GM12878 (cell line): ENCODE results near the gene RACK1. TPM values are rescaled to one million over a fixed set of nuclear protein-coding genes. Genes with fewer than 3 reads are reported as not detected.
A peak's percentile ranks its signal among the peaks of the same experiment; 100 is the strongest.

Experiments
- ATAC-seq: fragments of 200-7000 bp; cut with Tn5 transposase; 3 replicates; pipeline ENCODE4 v1.9.1; 2020; ENCODE audit warnings: mild to moderate bottlenecking, moderate library complexity
- BruUV-seq: library from RNA; stranded (reverse); fragments of 400-500 nt; replicated peaks from 2 replicates; lab custom pipeline; 2021; lab: Mats Ljungman, UMichigan
- CTCF ChIA-PET: fragments of 300-600 bp; sonication (Branson Sonifier 250); formaldehyde crosslinking; extraction: SDS; loops from one replicate; lab custom pipeline; 2021; ENCODE audit warnings: inconsistent platforms; lab: Yijun Ruan, JAX
- POLR2A ChIA-PET: fragments of 350-600 bp; formaldehyde crosslinking; extraction: SDS; loops from one replicate; lab custom pipeline; 2021; ENCODE audit warnings: inconsistent platforms; lab: Charles Lee
- RAD21 ChIA-PET: fragments of 300-600 bp; sonication (Branson Sonifier 250); formaldehyde crosslinking; loops from one replicate; lab custom pipeline; 2023; ENCODE audit warnings: antibody characterized with exemption; ENCODE audit not compliant: unreplicated experiment; lab: Charles Lee
- SMC1A ChIA-PET: fragments of 300-600 bp; sonication (Branson Sonifier 250); formaldehyde crosslinking; loops from one replicate; lab custom pipeline; 2023; ENCODE audit not compliant: unreplicated experiment, uncharacterized antibody; lab: Charles Lee
- DNase-seq: peaks from one replicate; pipeline ENCODE4 v3.0.0-alpha.2; 2011; ENCODE audit warnings: low read depth, low spot score
- FAIRE-seq: peaks from 3 replicates; lab custom pipeline; 2011; peaks lifted over from hg19 to GRCh38; lab: Jason Lieb, UNC
- H2AFZ ChIP-seq: 2 replicates; pipeline ENCODE4 v1.6.0; 2011; ENCODE audit warnings: low read depth, low read length, control low read depth; ENCODE audit not compliant: control insufficient read depth
- H3K27ac ChIP-seq: 2 replicates; pipeline ENCODE4 v1.5.1; 2011; ENCODE audit warnings: control low read depth; ENCODE audit not compliant: control insufficient read depth, insufficient read depth
- H3K27me3 ChIP-seq, 2 experiments: replicated peaks in 1 of 2; 2 replicates each; pipeline versions ENCODE4 v1.6.0 to v1.6.1; 2011; ENCODE audit warnings: low read length in 1 of 2; ENCODE audit not compliant: control insufficient read depth in 2 of 2, insufficient read depth in 2 of 2
- H3K36me3 ChIP-seq, 2 experiments: 2 replicates each; pipeline ENCODE4 v1.5.1; 2011; ENCODE audit warnings: low read length in 1 of 2; ENCODE audit not compliant: control insufficient read depth in 2 of 2, insufficient read depth in 2 of 2
- H3K4me1 ChIP-seq: 2 replicates; pipeline ENCODE4 v1.6.1; 2011; ENCODE audit warnings: mild to moderate bottlenecking, low read length, moderate library complexity, mixed read lengths; ENCODE audit not compliant: control insufficient read depth, insufficient read depth
- H3K4me2 ChIP-seq: 2 replicates; pipeline ENCODE4 v1.6.0; 2011; ENCODE audit warnings: control low read depth; ENCODE audit not compliant: control insufficient read depth, insufficient read depth
- H3K4me3 ChIP-seq: fragments of 200-600 bp; sonication (generic); 2 replicates; pipeline ENCODE4 v1.5.1; 2016
- H3K79me2 ChIP-seq: 2 replicates; pipeline ENCODE4 v1.6.0; 2011; ENCODE audit warnings: low read length; ENCODE audit not compliant: control insufficient read depth, insufficient read depth
- H3K9ac ChIP-seq: 2 replicates; pipeline ENCODE4 v1.8.0; 2011; ENCODE audit warnings: low read length, control low read depth, mixed read lengths; ENCODE audit not compliant: control insufficient read depth, insufficient read depth
- H3K9me3 ChIP-seq: replicated peaks from 3 replicates; pipeline ENCODE4 v1.5.1; 2011; ENCODE audit warnings: mild to moderate bottlenecking, low read length; ENCODE audit not compliant: control insufficient read depth, insufficient read depth
- H4K20me1 ChIP-seq: 2 replicates; pipeline ENCODE4 v1.6.0; 2011; ENCODE audit not compliant: control insufficient read depth, insufficient read depth
- BRCA1 ChIP-seq: IDR thresholded peaks from 2 replicates; pipeline ENCODE4 v1.6.1; 2011; ENCODE audit warnings: low read depth, low read length, improper control_type of control experiment
- EP300 ChIP-seq, 2 experiments: fragments of 150-350 bp in 1 of 2; IDR thresholded peaks; 2 replicates each; pipeline ENCODE4 v1.6.1; 2011 to 2012; ENCODE audit warnings: low read depth in 2 of 2, low read length in 2 of 2, borderline replicate concordance in 1 of 2, improper control_type of control experiment in 1 of 2, inconsistent platforms in 1 of 2; ENCODE audit not compliant: control insufficient read depth in 1 of 2
- FOS ChIP-seq: IDR thresholded peaks from 3 replicates; pipeline ENCODE4 v1.6.1; 2011; ENCODE audit warnings: borderline replicate concordance; ENCODE audit not compliant: insufficient read length; ENCODE audit errors: extremely low read depth
- FOXM1 ChIP-seq: IDR thresholded peaks from 2 replicates; pipeline ENCODE4 v1.6.1; 2012; ENCODE audit warnings: low read depth, mild to moderate bottlenecking, inconsistent platforms, low read length, moderate library complexity
- KLF5 ChIP-seq: fragments of 450-650 bp; IDR thresholded peaks from 2 replicates; pipeline ENCODE4 v1.6.1; 2014; ENCODE audit warnings: mild to moderate bottlenecking; ENCODE audit not compliant: partially characterized antibody
- NFYB ChIP-seq: IDR thresholded peaks from 2 replicates; pipeline ENCODE4 v1.6.1; 2011; ENCODE audit warnings: low read depth, mild to moderate bottlenecking, low read length, improper control_type of control experiment, moderate library complexity; ENCODE audit not compliant: insufficient read depth
- RAD21 ChIP-seq: IDR thresholded peaks from 2 replicates; pipeline ENCODE4 v1.6.1; 2011; ENCODE audit warnings: mild to moderate bottlenecking, low read depth, low read length, moderate library complexity; ENCODE audit not compliant: insufficient read depth
- SUPT20H ChIP-seq: IDR thresholded peaks from 2 replicates; pipeline ENCODE4 v1.6.1; 2011; ENCODE audit warnings: low read depth, mild to moderate bottlenecking, low read length, moderate library complexity, borderline replicate concordance; ENCODE audit not compliant: control insufficient read depth
- SUZ12 ChIP-seq: fragments of 200-600 bp; sonication (generic); IDR thresholded peaks from one replicate; pipeline ENCODE4 v1.6.1; 2018; ENCODE audit warnings: antibody characterized with exemption, mild to moderate bottlenecking; ENCODE audit not compliant: unreplicated experiment
- WGBS: methylation state at CpG from one replicate; pipeline ENCODE4 v1.1.6; 2016; ENCODE audit warnings: low lambda C conversion rate; ENCODE audit not compliant: insufficient replicate concordance, insufficient coverage; ENCODE audit errors: missing lambda C conversion rate; 5-methylcytosine and 5-hydroxymethylcytosine counted together
- in situ Hi-C: fragments of 300-500 bp; cut with MboI; formaldehyde crosslinking; loops from 9 replicates; pipeline ENCODE4 v1.14.3; 2018; ENCODE audit warnings: mixed read lengths
- intact Hi-C: fragments of 100-400 bp; cut with micrococcal nuclease; formaldehyde crosslinking; loops from one replicate; pipeline ENCODE4 v1.14.2; 2022; ENCODE audit not compliant: unreplicated experiment
- polyA plus RNA-seq, 11 experiments: library from polyadenylated mRNA; depleted of rRNA in 4 of 11; unstranded in 6 of 11; stranded (reverse) in 5 of 11; fragments of >200 nt; fragmentation: Nextera tagmentation in 4 of 11; fragmentation: Illumina TruSeq in 1 of 11; extraction: Ambion mirVana in 4 of 11; extraction: Trizol in 1 of 11; gene quantifications; 1 replicate in 1 of 11; 2 replicates in 10 of 11; pipeline versions ENCODE4 v1.2.1 to v1.2.3, GENCODE V29; 2011 to 2016; ENCODE audit warnings: inconsistent platforms in 2 of 11, missing spikeins in 2 of 11, low read depth in 1 of 11
- total RNA-seq, 4 experiments: library from RNA; depleted of rRNA in 3 of 4; stranded (reverse); fragments of >200 nt in 3 of 4; fragmentation: Illumina TruSeq in 1 of 4; extraction: Trizol in 1 of 4; gene quantifications; 2 replicates each; pipeline versions ENCODE4 v1.2.1 to v1.2.3, GENCODE V29; 2013 to 2021
- TF ChIP-seq, protein P1 (sequence below): fragments of 450-650 bp; IDR thresholded peaks from 2 replicates; pipeline ENCODE4 v1.6.1; 2018; ENCODE audit warnings: borderline replicate concordance, mild to moderate bottlenecking; ENCODE audit not compliant: partially characterized antibody
- TF ChIP-seq, protein P2 (sequence below): fragments of 450-650 bp; IDR thresholded peaks from 2 replicates; pipeline ENCODE4 v1.6.1; 2016; ENCODE audit warnings: mild to moderate bottlenecking
- TF ChIP-seq, protein P3 (sequence below): IDR thresholded peaks from 2 replicates; pipeline ENCODE4 v1.6.1; 2012; ENCODE audit warnings: low read depth, low read length, improper control_type of control experiment

The RACK1 gene
- total and polyA plus RNA-seq, 10 of the 15 experiments (the other 5 are each of a cell fraction or from before 2014, with no cell fraction given), result 1,365 to 6,584 (median 4,167) TPM

DNA sequence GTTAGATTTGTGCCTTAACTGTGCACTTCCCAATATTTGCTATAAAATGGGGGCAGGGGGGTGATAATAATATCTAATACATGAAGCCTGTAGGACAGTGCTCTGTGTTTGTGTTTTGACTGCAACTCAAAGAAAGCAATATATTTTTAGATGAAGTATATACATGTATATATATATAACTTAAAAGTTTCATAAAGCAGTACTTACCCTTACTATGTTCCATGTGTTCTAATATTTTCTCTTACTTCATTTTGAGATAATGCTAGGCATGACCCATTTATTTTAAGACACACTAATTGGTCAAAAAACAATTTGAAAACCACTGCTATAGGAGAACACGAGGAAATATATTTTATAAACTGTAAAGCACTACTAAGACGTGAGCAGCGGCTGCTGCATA, 14.9 kb upstream of the RACK1 start (continued):
- no peak for TF ChIP-seq FOXM1
- no peak for TF ChIP-seq NFYB
- TF ChIP-seq, protein P1, sequence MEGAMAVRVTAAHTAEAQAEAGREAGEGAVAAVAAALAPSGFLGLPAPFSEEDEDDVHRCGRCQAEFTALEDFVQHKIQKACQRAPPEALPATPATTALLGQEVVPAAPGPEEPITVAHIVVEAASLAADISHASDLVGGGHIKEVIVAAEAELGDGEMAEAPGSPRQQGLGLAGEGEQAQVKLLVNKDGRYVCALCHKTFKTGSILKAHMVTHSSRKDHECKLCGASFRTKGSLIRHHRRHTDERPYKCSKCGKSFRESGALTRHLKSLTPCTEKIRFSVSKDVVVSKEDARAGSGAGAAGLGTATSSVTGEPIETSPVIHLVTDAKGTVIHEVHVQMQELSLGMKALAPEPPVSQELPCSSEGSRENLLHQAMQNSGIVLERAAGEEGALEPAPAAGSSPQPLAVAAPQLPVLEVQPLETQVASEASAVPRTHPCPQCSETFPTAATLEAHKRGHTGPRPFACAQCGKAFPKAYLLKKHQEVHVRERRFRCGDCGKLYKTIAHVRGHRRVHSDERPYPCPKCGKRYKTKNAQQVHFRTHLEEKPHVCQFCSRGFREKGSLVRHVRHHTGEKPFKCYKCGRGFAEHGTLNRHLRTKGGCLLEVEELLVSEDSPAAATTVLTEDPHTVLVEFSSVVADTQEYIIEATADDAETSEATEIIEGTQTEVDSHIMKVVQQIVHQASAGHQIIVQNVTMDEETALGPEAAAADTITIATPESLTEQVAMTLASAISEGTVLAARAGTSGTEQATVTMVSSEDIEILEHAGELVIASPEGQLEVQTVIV, result no peak

DNA sequence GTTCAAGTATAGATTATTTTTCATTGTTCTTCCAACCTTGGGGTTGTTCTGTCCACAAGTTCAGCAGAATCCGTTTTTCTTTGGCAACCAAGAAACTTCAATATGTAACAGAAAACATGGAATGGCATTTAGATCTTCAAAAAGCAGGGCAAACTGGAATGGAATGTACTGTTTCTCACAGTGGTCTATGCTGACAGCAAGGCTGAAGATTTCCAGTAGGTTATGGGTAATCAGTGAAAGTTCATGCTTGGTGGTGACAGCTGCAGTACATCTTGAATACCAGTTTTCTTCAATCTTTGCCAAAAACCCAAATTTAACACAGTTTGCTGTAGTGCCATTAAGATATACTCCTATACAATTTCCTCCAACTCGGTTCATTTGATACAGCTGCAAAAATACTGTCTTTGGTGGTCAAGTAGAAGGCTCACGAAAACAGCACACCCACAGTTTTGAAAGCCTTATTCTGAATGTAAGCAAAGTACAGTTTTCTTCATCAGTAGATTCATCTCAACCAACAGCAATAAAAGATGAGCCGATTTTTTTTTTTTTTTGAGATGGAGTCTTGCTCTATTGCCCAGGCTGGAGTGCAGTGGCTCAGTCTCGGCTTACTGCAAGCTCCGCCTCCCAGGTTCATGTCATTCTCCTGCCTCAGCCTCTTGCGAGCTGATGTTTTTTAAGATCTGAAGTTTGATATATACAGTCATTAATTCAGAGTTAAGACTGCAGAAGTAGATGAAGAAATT, 12.3 kb upstream of the RACK1 start:
- H3K27me3 ChIP-seq, result no peaks in the 10 kb centered on the region
- BruUV-seq, result no TSS peak
- CTCF ChIA-PET, result interaction anchor here (1.2 to 1.9 kb wide), 3 partner anchors 8 to 68 kb away, joined by 5 to 6 read pairs (median 5); partner anchors contain the start of gene RACK1
- SMC1A ChIA-PET, result interaction anchor here (0.6 to 1.5 kb wide), 5 partner anchors 11 to 454 kb away, joined by 3 to 6 read pairs (median 3); partner anchors contain the start of gene MGAT1
- peaks cover 85% of the 10 kb centered on the region for H3K79me2 ChIP-seq
- no peaks in the 10 kb centered on the region for H3K9me3 ChIP-seq
- DNase-seq (no peak), ATAC-seq (no peak), FAIRE-seq (no peak)
- H3K4me2 ChIP-seq, result no peak overlapping the region
- POLR2A ChIA-PET, result interaction anchor here (0.6 kb wide), 1 partner anchor 100 kb away, joined by 4 read pairs; no protein-coding TSS in a partner anchor
- no peak overlapping the region for H3K9ac ChIP-seq
- RAD21 ChIA-PET, result interaction anchor here (1.0 kb wide), 1 partner anchor 12 kb away, joined by 3 read pairs; no protein-coding TSS in a partner anchor
- H3K4me1 ChIP-seq, result no peaks in the 10 kb centered on the region
- 87% methylated on average over 7 of the region's 7 CpGs for WGBS
- intact Hi-C loops, result no loop called here
- no peak overlapping the region for H2AFZ ChIP-seq
- no peaks in the 10 kb centered on the region for H4K20me1 ChIP-seq
- 0 out of 2 replicates have a peak overlapping the region, but pooled peaks have one; percentile 2 for H3K4me3 ChIP-seq
- in situ Hi-C loops, result loop anchor here (10.0 kb wide), 1 partner anchor 71 kb away; no protein-coding TSS in a partner anchor
- H3K36me3 ChIP-seq, result peaks cover 0 to 13% of the 10 kb centered on the region in 2 experiments; a peak in 2 of 4 replicates
- no peak overlapping the region for H3K27ac ChIP-seq
- TF ChIP-seq RAD21, result no peak
- TF ChIP-seq, protein P2, sequence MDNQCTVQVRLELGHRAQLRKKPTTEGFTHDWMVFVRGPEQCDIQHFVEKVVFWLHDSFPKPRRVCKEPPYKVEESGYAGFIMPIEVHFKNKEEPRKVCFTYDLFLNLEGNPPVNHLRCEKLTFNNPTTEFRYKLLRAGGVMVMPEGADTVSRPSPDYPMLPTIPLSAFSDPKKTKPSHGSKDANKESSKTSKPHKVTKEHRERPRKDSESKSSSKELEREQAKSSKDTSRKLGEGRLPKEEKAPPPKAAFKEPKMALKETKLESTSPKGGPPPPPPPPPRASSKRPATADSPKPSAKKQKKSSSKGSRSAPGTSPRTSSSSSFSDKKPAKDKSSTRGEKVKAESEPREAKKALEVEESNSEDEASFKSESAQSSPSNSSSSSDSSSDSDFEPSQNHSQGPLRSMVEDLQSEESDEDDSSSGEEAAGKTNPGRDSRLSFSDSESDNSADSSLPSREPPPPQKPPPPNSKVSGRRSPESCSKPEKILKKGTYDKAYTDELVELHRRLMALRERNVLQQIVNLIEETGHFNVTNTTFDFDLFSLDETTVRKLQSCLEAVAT, result no peak
- TF ChIP-seq, protein P3, sequence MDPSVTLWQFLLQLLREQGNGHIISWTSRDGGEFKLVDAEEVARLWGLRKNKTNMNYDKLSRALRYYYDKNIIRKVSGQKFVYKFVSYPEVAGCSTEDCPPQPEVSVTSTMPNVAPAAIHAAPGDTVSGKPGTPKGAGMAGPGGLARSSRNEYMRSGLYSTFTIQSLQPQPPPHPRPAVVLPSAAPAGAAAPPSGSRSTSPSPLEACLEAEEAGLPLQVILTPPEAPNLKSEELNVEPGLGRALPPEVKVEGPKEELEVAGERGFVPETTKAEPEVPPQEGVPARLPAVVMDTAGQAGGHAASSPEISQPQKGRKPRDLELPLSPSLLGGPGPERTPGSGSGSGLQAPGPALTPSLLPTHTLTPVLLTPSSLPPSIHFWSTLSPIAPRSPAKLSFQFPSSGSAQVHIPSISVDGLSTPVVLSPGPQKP, result no peak
- no peak for TF ChIP-seq FOS
- TF ChIP-seq KLF5, result no peak
- no peak for TF ChIP-seq SUZ12
- TF ChIP-seq BRCA1, result no peak
- TF ChIP-seq SUPT20H, result no peak
- TF ChIP-seq EP300 (IDR thresholded peaks at IDR 0.05; ENCODE audit: borderline replicate concordance in 1 of 2, control insufficient read depth in 1 of 2, low read depth in 2 of 2, low read length in 2 of 2), result no peak
